ENCODE results near the gene MAD1L1.
"Not testable (repeated sequence)": the region's sequence is repeated elsewhere in the genome, so short reads cannot be mapped to it uniquely, and the experiment has no call there.

Gene MAD1L1

GRCh38 chr7:1937252-1937605, 295.5 kb downstream of the MAD1L1 start:
- no peak overlapping the region for H3K27ac Mint-ChIP-seq
- peak overlapping the region; percentile 58 for H3K4me3 Mint-ChIP-seq
- DNase-seq, result no peak
- CTCF ChIA-PET, result no interaction called here
- H3K27me3 Mint-ChIP-seq, result peaks cover 14% of the 10 kb centered on the region
- peaks cover 59% of the 10 kb centered on the region for H3K36me3 Mint-ChIP-seq
- H3K4me1 Mint-ChIP-seq, result peaks cover 47% of the 10 kb centered on the region
- H3K9me3 Mint-ChIP-seq, result peaks cover 2% of the 10 kb centered on the region

- peaks cover 2% of the 10 kb centered on the region for H3K9me3 Mint-ChIP-seq
- CTCF ChIA-PET, result no interaction called here
- peaks cover 42% of the 10 kb centered on the region for H3K4me1 Mint-ChIP-seq
- peak overlapping the region; percentile 58 for H3K4me3 Mint-ChIP-seq
- no peak for DNase-seq
- peaks cover 14% of the 10 kb centered on the region for H3K27me3 Mint-ChIP-seq
- H3K36me3 Mint-ChIP-seq, result peaks cover 64% of the 10 kb centered on the region
- H3K27ac Mint-ChIP-seq, result no peak overlapping the region
These were observed 296.1 kb downstream of the MAD1L1 start for GRCh38 chr7:1936531-1937251.

- CTCF ChIA-PET, result no interaction called here
- no peak for DNase-seq
- Mint-ChIP-seq H3K4me1 (peaks cover 36% of the 10 kb centered on the region), H3K27ac (peak overlapping the region; percentile 55), H3K4me3 (no peak overlapping the region), H3K36me3 (peaks cover 69% of the 10 kb centered on the region), H3K9me3 (peaks cover 4% of the 10 kb centered on the region), H3K27me3 (peaks cover 14% of the 10 kb centered on the region)
These were observed 296.8 kb downstream of the MAD1L1 start for GRCh38 chr7:1936006-1936310.

- peaks cover 4% of the 10 kb centered on the region for H3K9me3 Mint-ChIP-seq
- peaks cover 12% of the 10 kb centered on the region for H3K27me3 Mint-ChIP-seq
- no peak overlapping the region for H3K4me3 Mint-ChIP-seq
- H3K4me1 Mint-ChIP-seq, result peaks cover 31% of the 10 kb centered on the region
- DNase-seq, result no peak
- CTCF ChIA-PET, result no interaction called here
- peaks cover 69% of the 10 kb centered on the region for H3K36me3 Mint-ChIP-seq
- peak overlapping the region; percentile 60 for H3K27ac Mint-ChIP-seq
These were observed 297.4 kb downstream of the MAD1L1 start for GRCh38 chr7:1935176-1936005.

- DNase-seq, result no peak
- H3K27me3 Mint-ChIP-seq, result peaks cover 9% of the 10 kb centered on the region
- no peak overlapping the region for H3K27ac Mint-ChIP-seq
- CTCF ChIA-PET, result no interaction called here
- peaks cover 4% of the 10 kb centered on the region for H3K9me3 Mint-ChIP-seq
- H3K4me1 Mint-ChIP-seq, result peaks cover 30% of the 10 kb centered on the region
- peaks cover 67% of the 10 kb centered on the region for H3K36me3 Mint-ChIP-seq
- no peak overlapping the region for H3K4me3 Mint-ChIP-seq
These were observed 298.0 kb downstream of the MAD1L1 start for GRCh38 chr7:1934756-1935155.

- DNase-seq, result no peak
- Mint-ChIP-seq H3K27me3 (peaks cover 5% of the 10 kb centered on the region), H3K27ac (no peak overlapping the region), H3K4me1 (peaks cover 28% of the 10 kb centered on the region), H3K4me3 (no peak overlapping the region), H3K9me3 (peaks cover 4% of the 10 kb centered on the region), H3K36me3 (peaks cover 68% of the 10 kb centered on the region)
- CTCF ChIA-PET, result no interaction called here
These were observed 298.7 kb downstream of the MAD1L1 start for GRCh38 chr7:1934017-1934416.

- H3K9me3 Mint-ChIP-seq, result peaks cover 3% of the 10 kb centered on the region
- H3K27me3 Mint-ChIP-seq, result peaks cover 7% of the 10 kb centered on the region
- CTCF ChIA-PET, result no interaction called here
- H3K4me1 Mint-ChIP-seq, result peaks cover 23% of the 10 kb centered on the region
- peaks cover 65% of the 10 kb centered on the region for H3K36me3 Mint-ChIP-seq
- H3K27ac Mint-ChIP-seq, result no peak overlapping the region
- H3K4me3 Mint-ChIP-seq, result no peak overlapping the region
- no peak for DNase-seq
These were observed 299.5 kb downstream of the MAD1L1 start for GRCh38 chr7:1933066-1933750.

- no peak for DNase-seq
- H3K27me3 Mint-ChIP-seq, result peaks cover 11% of the 10 kb centered on the region
- peaks cover 2% of the 10 kb centered on the region for H3K9me3 Mint-ChIP-seq
- no peak overlapping the region for H3K4me3 Mint-ChIP-seq
- H3K27ac Mint-ChIP-seq, result no peak overlapping the region
- H3K4me1 Mint-ChIP-seq, result peaks cover 31% of the 10 kb centered on the region
- H3K36me3 Mint-ChIP-seq, result peaks cover 73% of the 10 kb centered on the region
- CTCF ChIA-PET, result no interaction called here
These were observed 300.8 kb downstream of the MAD1L1 start for GRCh38 chr7:1931951-1932270.

GRCh38 chr7:1931256-1931950, 301.3 kb downstream of the MAD1L1 start:
- H3K9me3 Mint-ChIP-seq, result peaks cover 2% of the 10 kb centered on the region
- CTCF ChIA-PET, result no interaction called here
- peaks cover 33% of the 10 kb centered on the region for H3K4me1 Mint-ChIP-seq
- no peak overlapping the region for H3K27ac Mint-ChIP-seq
- DNase-seq, result no peak
- peaks cover 11% of the 10 kb centered on the region for H3K27me3 Mint-ChIP-seq
- peaks cover 72% of the 10 kb centered on the region for H3K36me3 Mint-ChIP-seq
- H3K4me3 Mint-ChIP-seq, result no peak overlapping the region

- Mint-ChIP-seq H3K27ac (no peak overlapping the region), H3K4me3 (no peak overlapping the region)
These were observed 302.2 kb downstream of the MAD1L1 start for GRCh38 chr7:1930381-1931065.

GRCh38 chr7:1929349-1929925, 303.3 kb downstream of the MAD1L1 start:
- H3K9me3 Mint-ChIP-seq, DNase-seq, H3K27ac Mint-ChIP-seq, H3K4me3 Mint-ChIP-seq, CTCF ChIA-PET: not testable (repeated sequence)
- H3K27me3 Mint-ChIP-seq, result peaks cover 11% of the 10 kb centered on the region
- peaks cover 57% of the 10 kb centered on the region for H3K36me3 Mint-ChIP-seq
- H3K4me1 Mint-ChIP-seq, result peaks cover 46% of the 10 kb centered on the region

More at GRCh38 chr7:1930381-1931065, 302.2 kb downstream of the MAD1L1 start:
- Mint-ChIP-seq H3K4me1 (peaks cover 38% of the 10 kb centered on the region), H3K27me3 (peaks cover 11% of the 10 kb centered on the region), H3K36me3 (peaks cover 64% of the 10 kb centered on the region), H3K9me3 (peaks cover 2% of the 10 kb centered on the region)
- CTCF ChIA-PET, result no interaction called here
- no peak for DNase-seq

GRCh38 chr7:1928645-1929348, 303.9 kb downstream of the MAD1L1 start:
- no peak overlapping the region for H3K27ac Mint-ChIP-seq
- CTCF ChIA-PET, result no interaction called here
- H3K4me3 Mint-ChIP-seq, result no peak overlapping the region
- DNase-seq, result no peak
- peaks cover 49% of the 10 kb centered on the region for H3K4me1 Mint-ChIP-seq
- H3K9me3 Mint-ChIP-seq, result peaks cover 2% of the 10 kb centered on the region
- peaks cover 57% of the 10 kb centered on the region for H3K36me3 Mint-ChIP-seq
- peaks cover 18% of the 10 kb centered on the region for H3K27me3 Mint-ChIP-seq

GRCh38 chr7:1927937-1928644, 304.7 kb downstream of the MAD1L1 start:
- CTCF ChIA-PET, result no interaction called here
- Mint-ChIP-seq H3K27ac (no peak overlapping the region), H3K9me3 (peaks cover 2% of the 10 kb centered on the region), H3K4me1 (peaks cover 53% of the 10 kb centered on the region), H3K27me3 (peaks cover 23% of the 10 kb centered on the region), H3K36me3 (peaks cover 52% of the 10 kb centered on the region), H3K4me3 (no peak overlapping the region)
- no peak for DNase-seq
